Superior temporal gyrus (tissue), 1 donor: ENCODE results near the gene HPS3.
A peak's percentile ranks its signal among the peaks of the same experiment; 100 is the strongest.
"Not testable (repeated sequence)": the region's sequence is repeated elsewhere in the genome, so short reads cannot be mapped to it uniquely, and the experiment has no call there.

ENCODE experiments used
- DNase-seq: peaks from one replicate; pipeline ENCODE4 v3.0.0-alpha.2; 2016; ENCODE audit errors: extremely low spot score

The HPS3 gene

GRCh38 chr3:149129326-149130205 lies at the start of gene HPS3:
TSS of gene HPS3 (plus strand) at chr3:149129638. CDS start at chr3:149129724, 86 bp downstream.
- DNase-seq = peak; percentile 93

- no peak for DNase-seq
Observed at GRCh38 chr3:149080011-149080698, 49.3 kb upstream of the HPS3 start.

DNA sequence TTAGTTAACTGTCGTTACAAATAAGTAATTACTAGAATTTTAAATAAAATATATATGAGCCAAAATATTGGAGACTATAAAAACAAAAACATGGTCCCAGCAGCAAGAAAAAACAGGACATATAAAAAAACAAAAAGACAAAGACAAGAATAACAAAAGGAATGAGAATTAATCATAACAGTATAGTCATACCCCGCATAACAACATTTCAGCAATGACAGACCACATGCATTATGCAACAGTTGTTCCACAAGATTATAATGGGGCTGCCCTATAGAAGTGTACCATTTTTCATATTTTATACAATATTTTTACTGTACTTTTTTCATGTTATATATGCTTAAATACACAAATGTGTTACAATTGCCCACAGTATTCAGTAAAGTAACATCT lies 48.7 kb upstream of the HPS3 start:
- no peak for DNase-seq

DNA sequence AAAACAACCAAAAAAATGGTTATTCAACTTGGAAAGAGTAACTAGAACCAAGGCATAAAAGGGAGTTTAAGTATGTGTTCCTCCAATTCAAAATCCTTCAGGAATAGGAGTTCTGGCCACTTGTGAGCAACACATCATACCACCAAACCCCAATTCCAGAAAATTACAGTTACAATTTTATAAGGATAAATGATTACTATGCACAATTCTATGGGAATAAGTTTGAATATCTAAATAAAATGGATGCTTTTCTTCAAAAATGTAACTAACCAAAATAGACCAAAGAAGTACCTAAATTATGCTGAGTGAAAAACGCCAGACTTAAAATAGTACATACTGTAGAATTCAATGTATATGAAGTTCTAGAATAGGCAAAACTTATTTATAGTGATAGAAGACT lies 47.7 kb upstream of the HPS3 start:
- DNase-seq = no peak

DNA sequence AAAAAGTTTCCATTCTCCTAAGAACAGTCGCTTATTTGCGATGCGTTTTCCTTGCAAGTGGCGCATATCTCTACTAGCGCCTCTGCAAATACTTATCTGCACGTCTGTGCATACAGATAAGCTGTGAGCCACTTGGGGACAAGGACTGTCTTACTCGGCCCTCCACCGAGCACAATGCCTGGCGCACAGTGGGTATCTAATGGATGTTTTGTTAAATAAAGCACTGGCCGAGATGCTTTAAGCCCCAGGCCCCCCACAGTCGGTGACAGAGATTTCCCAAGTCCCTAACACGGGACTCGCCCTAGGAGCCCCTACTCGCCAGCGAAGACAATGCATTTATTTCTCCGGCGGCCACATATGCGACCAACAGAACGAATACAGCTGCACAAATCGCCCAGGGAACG lies 43.6 kb upstream of the HPS3 start:
- peak; percentile 71 for DNase-seq

GRCh38 chr3:149086232-149086988 lies 43.0 kb upstream of the HPS3 start, which contains the start of gene HLTF:
TSS of gene HLTF (minus strand) at chr3:149086533. CDS start at chr3:149086336, 197 bp downstream.
- peak; percentile 98 for DNase-seq

- no peak for DNase-seq
Observed at GRCh38 chr3:149087208-149087607, 42.2 kb upstream of the HPS3 start.

DNA sequence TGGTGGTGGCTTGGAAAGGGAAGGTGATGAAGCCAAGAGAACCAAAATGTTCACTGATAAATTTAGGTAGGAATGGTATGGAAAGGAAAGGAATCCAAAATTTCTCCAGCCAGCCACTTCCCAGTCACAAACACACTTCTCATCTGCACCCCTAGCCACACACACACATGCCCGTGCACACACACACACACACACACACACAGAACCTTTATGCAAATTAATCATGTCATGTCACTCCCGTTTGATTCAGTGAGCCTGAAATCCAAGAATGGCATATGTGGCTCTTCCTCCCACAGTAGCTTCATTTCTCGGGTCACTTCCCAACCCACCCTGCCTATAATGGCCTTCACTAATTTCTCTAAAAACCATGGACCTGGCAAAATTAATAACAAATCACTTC lies 40.0 kb upstream of the HPS3 start:
- no peak for DNase-seq

- no peak for DNase-seq
Observed at GRCh38 chr3:149090461-149090860, 39.0 kb upstream of the HPS3 start.

DNA sequence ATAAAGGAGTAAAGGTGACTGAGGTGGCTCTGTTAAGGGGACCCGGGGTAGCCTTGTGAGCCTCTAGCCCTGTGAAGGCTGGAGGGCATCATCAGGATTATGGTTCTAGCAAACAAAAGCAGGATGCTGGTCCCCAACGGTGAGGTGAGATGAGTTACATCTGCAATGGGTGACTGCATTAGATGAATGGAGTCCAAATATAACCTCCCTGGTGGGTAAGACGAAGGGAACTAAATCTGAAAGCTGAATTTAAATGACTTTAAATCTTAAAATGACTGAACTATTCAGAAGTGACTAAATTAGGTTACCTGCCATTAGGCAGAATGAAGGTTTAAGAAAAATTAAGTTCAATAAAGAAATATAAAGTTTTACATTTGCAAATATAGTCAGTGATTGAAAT lies 38.5 kb upstream of the HPS3 start:
- DNase-seq = no peak

DNA sequence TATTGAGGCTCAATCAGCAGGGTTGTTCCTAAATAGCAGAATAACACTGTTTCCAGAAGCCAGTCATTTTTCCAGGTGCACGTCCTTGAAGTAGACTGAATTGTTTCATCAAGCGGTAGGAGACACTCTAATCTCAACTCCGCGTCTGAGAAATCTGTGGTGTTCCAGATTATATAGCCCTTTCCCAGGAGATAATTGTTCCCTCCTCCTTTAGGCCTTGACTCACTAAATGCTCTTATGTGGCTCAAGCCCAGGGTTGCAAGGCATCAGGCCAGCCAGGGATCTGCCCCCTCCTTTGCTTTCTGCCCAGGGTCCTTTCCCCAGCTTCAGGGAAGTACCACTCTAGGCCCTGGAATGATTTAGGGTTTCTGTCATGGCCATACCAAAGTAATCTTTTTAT lies 37.5 kb upstream of the HPS3 start:
- no peak for DNase-seq

- DNase-seq = no peak
Observed at GRCh38 chr3:149095487-149095886, 34.0 kb upstream of the HPS3 start.

GRCh38 chr3:149097987-149098386 lies 31.5 kb upstream of the HPS3 start:
- not testable (repeated sequence) for DNase-seq

DNA sequence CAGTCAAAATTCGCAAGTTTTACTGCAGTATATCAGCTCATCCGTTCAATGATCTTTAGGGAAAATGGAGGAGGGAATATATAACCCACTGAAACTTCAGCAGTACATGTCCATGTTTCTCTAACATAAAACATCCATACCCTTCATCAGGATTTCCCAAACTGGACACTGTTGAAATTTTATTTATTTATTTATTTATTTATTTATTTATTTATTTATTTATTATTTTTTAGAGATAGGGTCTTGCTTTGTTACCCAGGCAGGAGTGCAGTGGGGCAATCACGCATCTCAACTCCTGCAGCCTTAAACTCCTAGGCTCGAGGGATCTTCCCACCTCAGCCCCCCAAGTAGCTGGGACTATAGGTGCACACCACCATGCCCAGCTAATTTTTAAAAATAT lies 28.3 kb upstream of the HPS3 start:
- DNase-seq = no peak

DNA sequence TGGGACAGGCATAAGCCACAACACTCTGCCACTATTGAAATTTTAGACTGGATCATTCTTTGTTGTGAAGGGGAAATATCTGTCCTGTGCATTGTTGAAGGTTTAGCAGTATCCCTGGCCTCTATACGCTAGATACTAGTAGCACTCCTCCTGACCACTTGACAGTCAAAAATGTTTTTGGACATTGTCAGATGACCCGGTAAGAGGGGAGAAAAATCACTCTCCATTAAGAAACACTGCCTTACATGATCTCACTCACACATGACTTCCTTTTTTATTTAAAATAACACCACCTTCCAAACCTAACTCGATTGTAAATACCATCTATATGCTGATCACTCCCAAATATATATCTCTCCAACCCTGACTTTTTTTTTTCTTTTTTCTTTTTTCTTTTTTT lies 27.8 kb upstream of the HPS3 start:
- DNase-seq = no peak

GRCh38 chr3:149104484-149104883 lies 25.0 kb upstream of the HPS3 start:
- DNase-seq = no peak

- DNase-seq = no peak
Observed at GRCh38 chr3:149114458-149114857, 15.0 kb upstream of the HPS3 start.

- DNase-seq = no peak
Observed at GRCh38 chr3:149115114-149115513, 14.3 kb upstream of the HPS3 start.

DNA sequence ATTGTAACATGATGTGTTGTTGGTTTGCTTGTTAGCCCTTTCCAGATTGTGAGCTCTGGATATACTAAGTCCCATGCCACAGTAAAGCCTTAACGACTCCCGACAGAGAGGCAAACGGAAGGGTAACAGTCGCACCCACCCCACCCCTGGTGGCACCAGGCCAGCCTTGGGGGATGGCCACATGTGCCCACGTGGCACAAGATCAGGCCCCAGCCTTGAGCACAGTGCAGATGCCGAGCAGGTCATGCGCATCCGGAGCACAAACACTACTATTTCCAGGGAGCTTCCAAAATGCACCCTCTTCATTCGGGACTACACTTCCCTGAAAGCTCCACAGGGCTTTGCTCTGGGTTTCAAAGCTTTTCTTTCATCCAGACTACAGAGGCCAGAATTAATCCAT lies 10.7 kb upstream of the HPS3 start:
- DNase-seq = no peak

DNA sequence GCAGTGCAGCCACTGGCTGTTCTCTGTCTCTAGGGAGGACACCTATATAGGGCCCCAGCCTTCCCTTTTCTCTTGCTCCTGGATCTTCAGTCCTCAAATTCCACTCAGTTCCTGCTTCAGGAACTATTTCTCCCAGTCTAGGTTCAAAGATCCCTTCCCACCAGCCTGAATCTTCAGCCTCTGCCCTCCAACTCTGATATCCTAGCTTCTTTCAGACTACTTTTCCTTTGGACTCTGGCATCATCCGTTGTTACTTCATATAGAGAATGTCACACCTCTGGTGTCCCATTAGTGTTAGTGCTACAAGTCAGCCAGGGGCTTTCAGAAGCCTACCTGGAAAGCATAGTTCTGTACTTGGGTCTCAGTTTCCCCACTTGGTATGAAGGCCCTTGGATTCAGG lies 10.0 kb upstream of the HPS3 start:
- no peak for DNase-seq

DNA sequence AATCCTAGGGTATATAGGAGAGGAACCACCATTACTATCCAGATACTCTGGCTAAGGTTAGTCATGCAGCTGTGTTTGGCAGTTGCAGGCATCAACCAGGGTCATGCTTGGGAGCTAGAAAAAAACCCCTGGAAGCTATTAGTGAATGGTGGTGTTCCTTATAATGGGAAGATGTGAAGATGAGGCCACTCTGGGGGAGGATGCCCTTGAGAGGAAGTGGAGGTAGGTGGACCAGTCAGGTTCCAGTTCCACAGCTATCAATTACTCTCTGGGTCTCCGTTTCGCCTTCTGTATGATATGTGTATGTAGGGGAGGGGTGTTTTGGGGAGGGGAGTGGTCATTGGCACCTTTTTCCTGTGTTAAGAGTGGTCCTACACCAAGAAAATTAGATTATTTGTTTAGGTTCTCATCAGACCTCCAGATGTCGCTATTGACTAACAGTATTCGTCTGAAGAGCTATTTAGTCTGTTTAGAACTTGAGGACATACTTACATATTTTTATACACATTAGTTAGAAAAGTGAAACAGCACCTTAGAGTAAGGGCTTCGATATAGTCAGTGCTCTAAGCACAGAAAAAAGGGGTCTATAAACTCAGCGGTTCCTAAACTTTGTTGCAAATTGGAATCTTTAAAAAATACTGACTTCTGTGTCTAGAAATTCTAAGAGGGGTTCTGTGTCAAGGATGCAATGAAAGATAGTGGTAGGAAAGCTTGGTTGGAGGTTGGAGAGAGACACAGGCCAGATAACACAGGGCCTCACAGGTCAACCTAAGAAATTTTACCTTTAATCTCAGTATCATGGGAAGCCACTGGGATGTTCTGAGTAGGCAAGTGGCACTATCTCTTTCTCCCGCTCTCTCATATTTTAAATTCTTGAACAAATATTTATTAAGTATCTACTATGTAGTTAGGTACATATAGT lies 9.1 kb upstream of the HPS3 start:
- peak; percentile 89 for DNase-seq
